GM12864 (cell line): ENCODE measurements around the gene CLCN6.

ENCODE experiments used
- DNase-seq: peaks from one replicate; pipeline ENCODE4 v3.0.0-alpha.2; 2011; ENCODE audit warnings: low read depth
- H3K4me3 ChIP-seq: 2 replicates; pipeline ENCODE4 v1.5.1; 2011; ENCODE audit warnings: mild to moderate bottlenecking, low read depth, low read length, control low read depth
- CTCF ChIP-seq: IDR thresholded peaks from 2 replicates; pipeline ENCODE4 v1.5.1; 2011; ENCODE audit warnings: low read depth, mild to moderate bottlenecking, moderate library complexity, low read length, control low read depth, inconsistent platforms; ENCODE audit errors: missing control alignments

The CLCN6 gene

DNA sequence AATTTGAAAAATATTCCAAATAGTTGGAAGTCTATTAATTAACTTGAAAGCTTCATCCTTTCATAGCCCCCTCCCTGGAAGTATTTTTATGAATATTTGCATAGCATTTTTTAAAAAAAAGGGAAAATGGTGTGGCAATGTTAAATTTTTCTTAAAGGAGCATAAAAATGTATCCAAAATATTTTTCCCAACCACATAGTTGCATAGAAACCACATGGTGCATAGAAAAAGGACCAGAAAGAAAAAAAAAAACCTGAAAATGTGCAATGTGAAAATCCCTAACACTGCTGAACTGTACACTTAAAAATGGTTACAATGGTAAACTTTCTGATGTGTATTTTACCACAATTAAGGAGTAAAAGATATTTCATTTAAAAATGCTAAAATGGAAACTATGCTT lies 36.0 kb upstream of the CLCN6 start:
- H3K4me3 ChIP-seq: no peak overlapping the region
- no peak for TF ChIP-seq CTCF
- DNase-seq: no peak

- no peak for TF ChIP-seq CTCF
- no peak for DNase-seq
- H3K4me3 ChIP-seq: no peak overlapping the region
Measured at GRCh38 chr1:11771481-11772043, 34.4 kb upstream of the CLCN6 start.

DNA sequence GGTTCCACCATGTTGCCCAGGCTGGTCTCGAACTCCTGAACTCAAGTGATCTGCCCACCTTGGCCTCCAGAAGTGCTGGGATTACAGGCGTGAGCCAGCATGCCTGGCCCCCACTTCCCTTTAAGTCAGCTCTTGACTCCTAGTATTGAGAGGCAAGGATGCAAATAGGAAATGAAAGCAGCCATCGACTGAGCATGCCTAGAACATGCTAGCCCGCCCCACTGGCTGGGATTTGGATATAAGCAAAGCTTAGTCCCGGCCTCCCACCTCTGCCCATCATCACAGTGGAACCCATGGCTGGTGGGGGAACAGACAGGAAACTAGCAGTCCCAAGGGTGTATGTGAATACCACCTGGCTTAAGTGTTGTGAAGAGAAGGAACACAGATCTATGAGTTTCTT lies 33.5 kb upstream of the CLCN6 start:
- H3K4me3 ChIP-seq: no peak overlapping the region
- no peak for DNase-seq
- TF ChIP-seq CTCF: no peak

DNA sequence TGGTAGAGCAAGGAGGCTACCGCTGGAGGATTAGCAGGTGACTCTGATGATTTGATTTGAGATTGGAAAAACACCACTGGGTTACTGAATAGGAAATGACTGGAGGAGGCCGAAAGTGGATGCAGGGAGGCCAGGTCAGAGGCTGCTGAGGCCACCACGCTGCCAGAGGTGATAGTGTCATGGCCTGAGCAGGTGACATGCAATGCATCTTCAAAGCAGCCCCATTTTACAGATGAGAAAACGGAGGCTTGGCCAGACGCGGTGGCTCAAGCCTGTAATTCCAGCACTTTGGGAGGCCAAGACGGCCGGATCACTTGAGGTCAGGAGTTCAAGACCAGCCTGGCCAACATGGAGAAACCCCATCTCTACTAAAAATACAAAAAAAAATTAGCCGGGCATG lies 31.2 kb upstream of the CLCN6 start:
- no peak overlapping the region for H3K4me3 ChIP-seq
- no peak for DNase-seq
- TF ChIP-seq CTCF: no peak

DNA sequence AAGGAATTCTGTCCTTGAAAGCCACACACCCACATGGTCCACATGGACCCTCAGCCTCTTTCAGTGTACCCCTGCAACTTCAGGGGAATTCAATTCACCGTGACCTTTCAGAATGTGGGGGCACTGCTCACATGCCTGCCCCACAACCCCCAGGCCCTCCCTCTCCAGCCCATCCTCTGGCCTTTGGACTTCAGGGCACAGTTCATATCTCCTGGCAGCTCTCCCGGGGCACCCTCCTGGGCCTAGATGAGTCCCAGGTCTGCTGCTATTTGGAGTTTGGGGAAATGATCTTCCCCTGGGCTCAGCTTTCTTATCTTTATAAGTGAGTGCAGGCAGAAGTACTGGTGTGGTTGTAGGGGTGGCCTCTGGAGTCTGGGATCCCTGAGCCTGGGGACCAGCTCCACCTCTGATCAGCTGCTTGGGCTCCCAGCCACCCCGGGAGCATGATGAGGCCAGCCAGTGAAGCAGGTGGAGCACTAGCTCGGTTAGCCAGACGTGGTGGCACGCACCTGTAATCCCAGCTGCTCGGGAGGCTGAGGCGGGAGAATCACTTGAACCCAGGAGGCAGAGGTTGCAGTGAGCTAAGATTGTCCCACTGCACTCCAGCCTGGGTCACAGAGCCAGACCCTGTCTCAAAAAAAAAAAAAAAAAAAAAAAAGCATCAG lies 28.2 kb upstream of the CLCN6 start:
- no peak for DNase-seq
- no peak for TF ChIP-seq CTCF
- H3K4me3 ChIP-seq: no peak overlapping the region

GRCh38 chr1:11778336-11778735 lies 27.7 kb upstream of the CLCN6 start:
- DNase-seq: no peak
- TF ChIP-seq CTCF: no peak
- no peak overlapping the region for H3K4me3 ChIP-seq
